Ovary (tissue), 9 donors: ENCODE data around the gene EWSR1. TPM values are rescaled to one million over a fixed set of nuclear protein-coding genes. Genes with fewer than 3 reads are reported as not detected.

ENCODE experiments used
- DNase-seq, 5 donors: peaks; one replicate each; pipeline ENCODE4 v3.0.0-alpha.2; 2019 to 2020
- H3K27ac ChIP-seq, 2 donors: fragments of 200-600 bp; one replicate each; pipeline versions ENCODE4 v1.5.1 to v1.8.0; 2019 to 2022
- H3K27me3 ChIP-seq: fragments of 200-600 bp; one replicate; pipeline ENCODE4 v1.8.0; 2022
- H3K36me3 ChIP-seq: fragments of 200-600 bp; sonication (generic); one replicate; pipeline ENCODE4 v1.5.1; 2019
- H3K4me1 ChIP-seq: one replicate; pipeline ENCODE4 v1.8.1; 2013; ENCODE audit warnings: mild to moderate bottlenecking, moderate library complexity; ENCODE audit not compliant: insufficient read depth
- H3K4me3 ChIP-seq: fragments of 200-600 bp; sonication (generic); one replicate; pipeline ENCODE4 v1.5.1; 2017
- H3K9me3 ChIP-seq, 2 donors: fragments of 200-600 bp in 1 of 2; sonication (generic) in 1 of 2; one replicate each; pipeline versions ENCODE4 v1.5.1 to v1.8.1; 2013 to 2019; ENCODE audit warnings: mild to moderate bottlenecking in 1 of 2, moderate library complexity in 1 of 2
- EP300 ChIP-seq: sonication (generic); formaldehyde crosslinking; IDR thresholded peaks from one replicate; pipeline ENCODE4 v1.6.1; 2017; ENCODE audit warnings: antibody characterized with exemption
- POLR2A ChIP-seq: fragments of 450-650 bp; IDR thresholded peaks from one replicate; pipeline ENCODE4 v1.6.1; 2017; ENCODE audit warnings: antibody characterized with exemption, mild to moderate bottlenecking, moderate library complexity
- WGBS, 3 donors: extraction: QIAGEN DNeasy Blood & Tissue Kit in 1 of 3; methylation state at CpG; one replicate each; pipeline versions ENCODE4 v1.1.5 to v1.1.7; 2013 to 2017; 5-methylcytosine and 5-hydroxymethylcytosine counted together
- intact Hi-C, 4 donors: fragments of 100-400 bp; cut with DNase I; formaldehyde crosslinking; loops; one replicate each; pipeline versions ENCODE4 v1.11.0 to v1.15.1; 2022 to 2023
- polyA plus RNA-seq, 2 donors: library from polyadenylated mRNA; stranded (reverse); fragments of 200-250 nt in 1 of 2; fragments of 350-450 nt in 1 of 2; fragmentation: Illumina TruSeq in 1 of 2; extraction: RNeasy Lipid Tissue Mini Kit (QIAGEN cat#74804) in 1 of 2; gene quantifications; one replicate each; pipeline ENCODE4 v1.2.3, GENCODE V29; 2013 to 2014
- total RNA-seq, 7 donors: library from RNA; depleted of rRNA in 2 of 7; stranded (reverse); fragments of >200 nt in 2 of 7; fragmentation: NEBNext Ultra II Directional in 3 of 7; extraction: Animal tissue kit (Norgen Biotek cat#: 25700) in 3 of 7; gene quantifications; one replicate each; pipeline versions ENCODE4 v1.1.0 to v1.2.4, GENCODE V29; 2016 to 2023
- TF ChIP-seq, protein P1 (sequence below), 3 donors: fragments of 450-650 bp in 2 of 3; fragments of 200-600 bp in 1 of 3; IDR thresholded peaks; one replicate each; pipeline versions ENCODE4 v1.5.1 to v1.8.0; 2016 to 2022; ENCODE audit warnings: antibody characterized with exemption in 3 of 3, mild to moderate bottlenecking in 1 of 3
- donor health status: DM: no; HTN: no; CAD: no; lungs with moderate emphysema.
- donor health status: DM: no; HTN: no; CAD: no.
- donor health status: Bipolar disorder and iron deficiency.
- donor health status: DM: yes; HTN: yes; CAD: no.
- donor health status: DM: no; HTN: no; CAD: no.
- donor health status: DM: yes; HTN: yes; CAD: no.

Gene EWSR1
- total and polyA plus RNA-seq, 9 donors, result 127 to 191 (median 170) TPM

DNA sequence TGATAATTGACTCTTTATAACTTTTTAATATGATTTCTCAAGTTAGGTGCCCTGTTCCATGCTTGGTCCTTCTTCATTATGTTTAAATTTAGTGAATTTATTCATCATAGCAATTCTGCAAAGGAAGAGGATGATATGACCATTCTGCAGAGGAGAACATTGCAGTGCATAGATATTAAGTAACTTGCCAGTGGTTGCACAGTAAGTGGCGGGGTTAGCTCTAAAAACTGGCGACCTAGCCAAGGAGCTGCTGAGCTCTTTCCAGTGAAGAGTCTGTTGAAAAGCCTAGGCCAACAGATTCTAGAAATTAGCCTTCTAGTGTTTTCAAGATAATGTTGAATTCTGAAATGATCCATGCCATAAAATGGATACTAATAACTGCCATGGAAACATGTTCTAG is 4.6 kb downstream of the EWSR1 start:
- Histone ChIP-seq H3K4me1 (peaks cover 4% of the 10 kb centered on the region), H3K27ac (no peak overlapping the region), H3K4me3 (no peak overlapping the region), H3K27me3 (no peaks in the 10 kb centered on the region), H3K9me3 (no peaks in the 10 kb centered on the region), H3K36me3 (no peaks in the 10 kb centered on the region)
- intact Hi-C loops, result no loop called here
- no peak for TF ChIP-seq POLR2A
- TF ChIP-seq, protein P1, sequence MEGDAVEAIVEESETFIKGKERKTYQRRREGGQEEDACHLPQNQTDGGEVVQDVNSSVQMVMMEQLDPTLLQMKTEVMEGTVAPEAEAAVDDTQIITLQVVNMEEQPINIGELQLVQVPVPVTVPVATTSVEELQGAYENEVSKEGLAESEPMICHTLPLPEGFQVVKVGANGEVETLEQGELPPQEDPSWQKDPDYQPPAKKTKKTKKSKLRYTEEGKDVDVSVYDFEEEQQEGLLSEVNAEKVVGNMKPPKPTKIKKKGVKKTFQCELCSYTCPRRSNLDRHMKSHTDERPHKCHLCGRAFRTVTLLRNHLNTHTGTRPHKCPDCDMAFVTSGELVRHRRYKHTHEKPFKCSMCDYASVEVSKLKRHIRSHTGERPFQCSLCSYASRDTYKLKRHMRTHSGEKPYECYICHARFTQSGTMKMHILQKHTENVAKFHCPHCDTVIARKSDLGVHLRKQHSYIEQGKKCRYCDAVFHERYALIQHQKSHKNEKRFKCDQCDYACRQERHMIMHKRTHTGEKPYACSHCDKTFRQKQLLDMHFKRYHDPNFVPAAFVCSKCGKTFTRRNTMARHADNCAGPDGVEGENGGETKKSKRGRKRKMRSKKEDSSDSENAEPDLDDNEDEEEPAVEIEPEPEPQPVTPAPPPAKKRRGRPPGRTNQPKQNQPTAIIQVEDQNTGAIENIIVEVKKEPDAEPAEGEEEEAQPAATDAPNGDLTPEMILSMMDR (IDR thresholded peaks at IDR 0.05), result no peak
- TF ChIP-seq EP300, result no peak
- DNase-seq, result no peak
- 81 to 84% (median 83%) methylated on average over 2 of the region's 2 CpGs for WGBS, 3 donors

DNA sequence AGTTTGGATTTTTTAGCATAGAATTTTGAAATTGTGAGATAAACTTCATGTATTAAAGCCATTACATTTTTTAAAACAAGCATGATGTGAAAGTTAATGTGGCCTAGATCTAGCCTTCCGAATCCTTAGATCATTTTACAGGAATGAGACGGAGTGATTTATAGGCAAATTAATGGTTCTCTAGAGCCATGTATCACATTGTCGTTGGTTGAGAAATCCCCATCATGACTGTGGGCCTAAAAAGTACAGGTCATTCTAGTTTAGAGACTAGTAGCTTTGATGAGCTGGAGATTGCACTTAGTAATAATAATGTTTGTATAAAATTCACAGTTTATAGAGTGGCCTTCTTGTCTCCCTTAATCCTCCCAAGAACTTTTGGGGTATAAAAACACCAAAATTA is 7.1 kb downstream of the EWSR1 start:
- 53 to 71% (median 62%) methylated on average over 3 of the region's 3 CpGs for WGBS, 3 donors
- Histone ChIP-seq H3K9me3 (no peaks in the 10 kb centered on the region), H3K4me3 (no peak overlapping the region), H3K4me1 (peaks cover 4% of the 10 kb centered on the region), H3K27me3 (no peaks in the 10 kb centered on the region), H3K27ac (no peak overlapping the region), H3K36me3 (no peaks in the 10 kb centered on the region)
- no peak for DNase-seq
- TF ChIP-seq EP300 (no peak), POLR2A (no peak)
- TF ChIP-seq, protein P1 (IDR thresholded peaks at IDR 0.05), result no peak
- intact Hi-C loops, result no loop called here

DNA sequence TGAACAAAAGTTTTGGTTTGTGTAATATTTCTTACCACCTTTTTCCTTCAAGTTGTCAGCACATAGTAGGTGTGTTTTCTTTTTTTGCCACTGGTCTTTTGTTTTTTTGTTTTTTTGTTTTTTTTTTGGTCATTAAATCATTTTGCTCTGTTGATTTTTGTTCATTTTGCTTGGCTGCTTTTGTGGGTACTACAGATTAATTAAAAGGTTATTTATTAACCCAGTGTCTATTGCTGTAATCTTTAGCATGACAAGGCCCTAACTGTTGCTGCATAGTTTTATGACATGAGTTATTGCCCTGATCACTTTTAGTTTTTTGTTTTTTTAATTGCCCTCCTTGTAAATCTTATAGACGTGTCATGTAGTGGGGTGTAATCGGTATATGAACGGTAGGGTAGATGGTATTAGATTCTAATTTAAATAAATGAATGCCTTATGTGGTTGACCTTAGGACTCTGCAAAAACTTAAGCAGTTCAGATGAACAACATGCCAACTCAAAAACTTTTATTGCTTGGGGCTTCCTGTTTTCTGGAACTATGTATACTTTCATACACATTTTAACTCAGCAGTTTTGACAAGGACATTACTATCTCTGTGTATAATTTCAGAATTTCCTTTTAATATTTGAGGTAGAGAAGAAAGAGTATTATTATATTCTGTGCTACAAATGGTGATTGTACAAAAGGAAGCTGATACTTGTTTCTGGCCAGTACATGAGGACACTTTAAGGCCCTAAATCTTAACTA is 7.9 kb downstream of the EWSR1 start:
- Histone ChIP-seq H3K27ac (no peak overlapping the region), H3K4me3 (no peak overlapping the region), H3K9me3 (no peaks in the 10 kb centered on the region), H3K4me1 (peaks cover 2% of the 10 kb centered on the region), H3K36me3 (no peaks in the 10 kb centered on the region), H3K27me3 (no peaks in the 10 kb centered on the region)
- 69 to 71% (median 70%) methylated on average over 3 of the region's 3 CpGs for WGBS, 3 donors
- no peak for TF ChIP-seq POLR2A
- TF ChIP-seq, protein P1 (IDR thresholded peaks at IDR 0.05), result no peak
- TF ChIP-seq EP300, result no peak
- intact Hi-C loops, result no loop called here
- DNase-seq, result no peak

DNA sequence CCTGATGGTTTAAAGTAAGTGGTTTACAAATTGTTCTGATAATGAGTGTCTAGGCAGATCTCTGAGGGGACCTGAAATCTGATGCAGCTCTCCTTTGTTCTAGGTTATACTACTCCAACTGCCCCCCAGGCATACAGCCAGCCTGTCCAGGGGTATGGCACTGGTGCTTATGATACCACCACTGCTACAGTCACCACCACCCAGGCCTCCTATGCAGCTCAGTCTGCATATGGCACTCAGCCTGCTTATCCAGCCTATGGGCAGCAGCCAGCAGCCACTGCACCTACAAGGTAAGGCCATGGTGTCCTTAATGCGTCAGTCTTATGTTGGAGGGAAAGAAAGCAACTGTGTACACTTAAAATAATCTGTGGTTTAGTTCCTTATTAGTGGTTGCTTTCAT is 9.9 kb downstream of the EWSR1 start:
- DNase-seq, result no peak
- no peaks in the 10 kb centered on the region for H3K4me1 ChIP-seq
- intact Hi-C loops, result no loop called here
- TF ChIP-seq POLR2A (no peak), EP300 (no peak)
- TF ChIP-seq, protein P1 (IDR thresholded peaks at IDR 0.05), result no peak
- no peak overlapping the region for H3K4me3 ChIP-seq
- H3K36me3 ChIP-seq, result no peaks in the 10 kb centered on the region
- 94 to 100% (median 95%) methylated on average over 1 of the region's 1 CpG for WGBS, 3 donors
- H3K27ac ChIP-seq, result no peak overlapping the region
- H3K27me3 ChIP-seq, result no peaks in the 10 kb centered on the region
- H3K9me3 ChIP-seq, result no peaks in the 10 kb centered on the region
